Uterus (tissue), 4 donors: ENCODE data around the gene VWA7. TPM values are rescaled to one million over a fixed set of nuclear protein-coding genes. Genes with fewer than 3 reads are reported as not detected.

Experiments used
- DNase-seq, 2 donors: peaks; one replicate each; pipeline ENCODE4 v3.0.0-alpha.2; 2019 to 2020
- H3K27ac ChIP-seq, 2 donors: fragments of 200-600 bp; sonication (generic); 1 replicate in 1 of 2; 2 replicates in 1 of 2; pipeline ENCODE4 v1.5.1; 2016 to 2018
- H3K27me3 ChIP-seq, 2 donors: fragments of 200-600 bp; sonication (generic); one replicate each; pipeline ENCODE4 v1.5.1; 2018 to 2019; ENCODE audit warnings: control low read depth in 1 of 2
- H3K36me3 ChIP-seq, 2 donors: fragments of 200-600 bp; sonication (generic); one replicate each; pipeline ENCODE4 v1.5.1; 2019; ENCODE audit warnings: control low read depth in 1 of 2
- H3K4me1 ChIP-seq, 2 donors: fragments of 200-600 bp; sonication (generic); one replicate each; pipeline ENCODE4 v1.5.1; 2018 to 2019; ENCODE audit warnings: control low read depth in 1 of 2
- H3K4me3 ChIP-seq, 2 donors: fragments of 200-600 bp; sonication (generic); 1 replicate in 1 of 2; 2 replicates in 1 of 2; pipeline ENCODE4 v1.5.1; 2018 to 2019; ENCODE audit warnings: mild to moderate bottlenecking in 1 of 2
- H3K9me3 ChIP-seq, 2 donors: fragments of 200-600 bp; sonication (generic); one replicate each; pipeline ENCODE4 v1.5.1; 2019; ENCODE audit warnings: control low read depth in 1 of 2
- POLR2A ChIP-seq, 2 donors: fragments of 450-650 bp; IDR thresholded peaks; one replicate each; pipeline ENCODE4 v1.6.1; 2016; ENCODE audit warnings: antibody characterized with exemption in 2 of 2, mild to moderate bottlenecking in 1 of 2, moderate library complexity in 1 of 2
- intact Hi-C: fragments of 100-400 bp; cut with DNase I; formaldehyde crosslinking; loops from one replicate; pipeline ENCODE4 v1.15.1; 2023; ENCODE audit warnings: low total_unique reads
- small RNA-seq: library from RNA; depleted of rRNA; stranded (forward); fragments of <200 nt; gene quantifications from one replicate; pipeline ENCODE3, GENCODE V24; 2016
- total RNA-seq, 4 donors: library from RNA; depleted of rRNA in 3 of 4; stranded (reverse); fragments of >200 nt in 3 of 4; gene quantifications; one replicate each; pipeline versions ENCODE4 v1.1.0 to v1.2.4, GENCODE V29; 2014 to 2023
- TF ChIP-seq, protein P1 (sequence below), 4 experiments: fragments of 200-600 bp in 2 of 4; fragments of 450-650 bp in 2 of 4; sonication (generic) in 2 of 4; IDR thresholded peaks; one replicate each; pipeline ENCODE4 v1.5.1; 2016 to 2019; ENCODE audit warnings: antibody characterized with exemption in 4 of 4, mild to moderate bottlenecking in 2 of 4, moderate library complexity in 1 of 4
- donor health status: DM: yes; HTN: yes; CAD: no.

VWA7 gene
- total RNA-seq, 4 donors from 2014 or later, result 0.88 to 24.1 (median 3.1) TPM

DNA sequence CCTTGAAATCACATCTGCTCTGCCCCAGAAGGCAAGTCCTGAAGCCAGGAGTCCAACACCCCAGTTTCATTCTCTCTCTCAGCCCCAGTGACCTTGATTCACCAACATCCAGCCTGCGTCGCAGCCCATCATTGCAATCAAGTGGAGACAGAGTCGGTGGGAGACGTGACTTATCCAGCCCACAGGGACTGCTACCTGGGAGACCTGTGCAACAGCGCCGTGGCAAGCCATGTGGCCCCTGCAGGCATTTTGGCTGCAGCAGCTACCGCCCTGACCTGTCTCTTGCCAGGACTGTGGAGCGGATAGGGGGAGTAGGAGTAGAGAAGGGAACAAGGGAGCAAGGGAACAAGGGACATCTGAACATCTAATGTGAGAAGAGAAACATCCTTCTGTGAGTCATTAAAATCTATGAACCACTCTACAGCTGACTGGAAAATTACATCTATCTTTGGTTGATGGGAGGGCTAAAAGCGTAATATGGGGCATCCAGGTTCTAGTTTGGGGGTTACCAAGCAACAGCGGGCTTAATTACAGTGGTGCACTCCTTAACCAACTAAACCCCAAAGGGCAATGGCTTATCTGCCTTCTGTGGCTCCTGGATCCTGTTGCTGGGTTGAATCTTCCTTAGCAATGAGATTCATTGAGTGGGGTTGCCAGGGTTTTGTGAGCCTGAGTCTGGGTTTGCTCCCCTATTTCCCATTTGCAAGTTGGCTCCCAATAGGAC is 59.5 kb downstream of the VWA7 start:
- no peak for DNase-seq
- Histone ChIP-seq H3K4me1 (no peaks in the 10 kb centered on the region), H3K4me3 (no peak overlapping the region), H3K36me3 (no peaks in the 10 kb centered on the region), H3K27me3 (no peaks in the 10 kb centered on the region), H3K9me3 (no peaks in the 10 kb centered on the region), H3K27ac (no peak overlapping the region)
- TF ChIP-seq POLR2A (IDR thresholded peaks at IDR 0.05), result no peak
- TF ChIP-seq, protein P1, sequence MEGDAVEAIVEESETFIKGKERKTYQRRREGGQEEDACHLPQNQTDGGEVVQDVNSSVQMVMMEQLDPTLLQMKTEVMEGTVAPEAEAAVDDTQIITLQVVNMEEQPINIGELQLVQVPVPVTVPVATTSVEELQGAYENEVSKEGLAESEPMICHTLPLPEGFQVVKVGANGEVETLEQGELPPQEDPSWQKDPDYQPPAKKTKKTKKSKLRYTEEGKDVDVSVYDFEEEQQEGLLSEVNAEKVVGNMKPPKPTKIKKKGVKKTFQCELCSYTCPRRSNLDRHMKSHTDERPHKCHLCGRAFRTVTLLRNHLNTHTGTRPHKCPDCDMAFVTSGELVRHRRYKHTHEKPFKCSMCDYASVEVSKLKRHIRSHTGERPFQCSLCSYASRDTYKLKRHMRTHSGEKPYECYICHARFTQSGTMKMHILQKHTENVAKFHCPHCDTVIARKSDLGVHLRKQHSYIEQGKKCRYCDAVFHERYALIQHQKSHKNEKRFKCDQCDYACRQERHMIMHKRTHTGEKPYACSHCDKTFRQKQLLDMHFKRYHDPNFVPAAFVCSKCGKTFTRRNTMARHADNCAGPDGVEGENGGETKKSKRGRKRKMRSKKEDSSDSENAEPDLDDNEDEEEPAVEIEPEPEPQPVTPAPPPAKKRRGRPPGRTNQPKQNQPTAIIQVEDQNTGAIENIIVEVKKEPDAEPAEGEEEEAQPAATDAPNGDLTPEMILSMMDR (IDR thresholded peaks at IDR 0.05), result no peak
- intact Hi-C loops, result no loop called here

Small RNAs within 50 kb of the gene (small RNA-seq; reads per million reads assigned to genes)
- gene MSH5-SAPCD1, result not detected
- not detected for gene RF00019
- gene RNU6-850P, result not detected
- not detected for gene SAPCD1

Other genes with a start within 250 kb of the VWA7 start
- not detected for gene MCCD1, start 248.4 kb downstream of the VWA7 start, total RNA-seq
- gene DDX39B, start 235.3 kb downstream of the VWA7 start, total RNA-seq, result 100 to 1,000 TPM; 119 to 429 (median 282) TPM
- 1 to 10 TPM in 2 of 4 donors, not detected in 2; 1.2 to 1.6 TPM for gene ATP6V1G2, start 230.7 kb downstream of the VWA7 start, total RNA-seq
- 10 to 100 TPM; 19.7 to 38.5 (median 20.8) TPM for gene NFKBIL1, start 229.7 kb downstream of the VWA7 start, total RNA-seq
- gene LTA, start 205.0 kb downstream of the VWA7 start, total RNA-seq, result under 1 TPM in 1 of 4 donors, not detected in 3; 0.30 TPM
- 1 to 10 TPM in 1 of 4 donors, not detected in 3; 1.3 TPM for gene TNF, start 201.8 kb downstream of the VWA7 start, total RNA-seq
- 1 to 10 TPM in 1 of 4 donors, not detected in 3; 1.5 TPM for gene LTB, start 194.9 kb downstream of the VWA7 start, total RNA-seq
- gene LST1, start 191.1 kb downstream of the VWA7 start, total RNA-seq, result 100 to 1,000 TPM in 1 of 4 donors, 1 to 10 TPM in 2, not detected in 1; 2.6 to 229 (median 3.2) TPM
- gene NCR3, start 184.3 kb downstream of the VWA7 start, total RNA-seq, result not detected
- gene AIF1, start 162.1 kb downstream of the VWA7 start, total RNA-seq, result 10 to 100 TPM in 2 of 4 donors, 1 to 10 TPM in 2; 1.5 to 25.6 (median 14.5) TPM
- 100 to 1,000 TPM in 1 of 4 donors, 10 to 100 TPM in 3; 35.4 to 218 (median 48.0) TPM for gene PRRC2A, start 156.6 kb downstream of the VWA7 start, total RNA-seq
- 100 to 1,000 TPM in 3 of 4 donors, 10 to 100 TPM in 1; 92.2 to 233 (median 139) TPM for gene BAG6, start 124.7 kb downstream of the VWA7 start, total RNA-seq
- 1 to 10 TPM in 3 of 4 donors, not detected in 1; 1.9 to 2.9 (median 2.6) TPM for gene APOM, start 121.4 kb downstream of the VWA7 start, total RNA-seq
- gene C6orf47, start 116.5 kb downstream of the VWA7 start, total RNA-seq, result 10 to 100 TPM in 3 of 4 donors, 1 to 10 TPM in 1; 6.2 to 31.9 (median 24.6) TPM
- gene GPANK1, start 112.3 kb downstream of the VWA7 start, total RNA-seq, result 10 to 100 TPM in 3 of 4 donors, 1 to 10 TPM in 1; 5.1 to 25.6 (median 15.4) TPM
- gene CSNK2B, start 111.2 kb downstream of the VWA7 start, total RNA-seq, result 100 to 1,000 TPM in 3 of 4 donors, 10 to 100 TPM in 1; 67.5 to 157 (median 107) TPM
- gene LY6G5B, start 107.4 kb downstream of the VWA7 start, total RNA-seq, result 10 to 100 TPM in 1 of 4 donors, 1 to 10 TPM in 3; 1.0 to 27.4 (median 4.3) TPM
- 1 to 10 TPM in 3 of 4 donors, not detected in 1; 1.0 to 4.4 (median 3.8) TPM for gene LY6G5C, start 96.3 kb downstream of the VWA7 start, total RNA-seq
- gene ABHD16A, start 74.0 kb downstream of the VWA7 start, total RNA-seq, result 10 to 100 TPM; 25.9 to 50.9 (median 37.9) TPM
- not detected for gene LY6G6F, start 70.5 kb downstream of the VWA7 start, total RNA-seq
- gene LY6G6D, start 62.0 kb downstream of the VWA7 start, total RNA-seq, result 1 to 10 TPM in 1 of 4 donors, not detected in 3; 2.0 TPM
- 1 to 10 TPM in 1 of 4 donors, not detected in 3; 1.4 TPM for gene LY6G6C, start 55.6 kb downstream of the VWA7 start, total RNA-seq
- gene MPIG6B, start 54.0 kb downstream of the VWA7 start, total RNA-seq, result under 1 TPM in 1 of 4 donors, not detected in 3; 0.49 TPM
- 100 to 1,000 TPM in 3 of 4 donors, 10 to 100 TPM in 1; 97.6 to 240 (median 158) TPM for gene DDAH2, start 48.0 kb downstream of the VWA7 start, total RNA-seq
- 100 to 1,000 TPM; 173 to 328 (median 216) TPM for gene CLIC1, start 40.8 kb downstream of the VWA7 start, total RNA-seq
- gene MSH5, start 37.3 kb downstream of the VWA7 start, total RNA-seq, result 10 to 100 TPM in 3 of 4 donors, not detected in 1; 16.7 to 41.5 (median 22.1) TPM
- 1 to 10 TPM in 2 of 4 donors, not detected in 2; 1.7 to 4.4 TPM for gene SAPCD1, start 14.7 kb downstream of the VWA7 start, total RNA-seq
- gene VARS1, start 18.4 kb upstream of the VWA7 start, total RNA-seq, result 100 to 1,000 TPM in 1 of 4 donors, 10 to 100 TPM in 3; 35.6 to 118 (median 53.4) TPM
- 100 to 1,000 TPM in 1 of 4 donors, 10 to 100 TPM in 3; 37.1 to 119 (median 58.7) TPM for gene LSM2, start 29.6 kb upstream of the VWA7 start, total RNA-seq
- 1 to 10 TPM in 3 of 4 donors, under 1 TPM in 1; 0.59 to 4.6 (median 2.3) TPM for gene HSPA1L, start 38.0 kb upstream of the VWA7 start, total RNA-seq
- 100 to 1,000 TPM in 3 of 4 donors, 10 to 100 TPM in 1; 98.8 to 261 (median 170) TPM for gene HSPA1A, start 38.2 kb upstream of the VWA7 start, total RNA-seq
- gene HSPA1B, start 50.4 kb upstream of the VWA7 start, total RNA-seq, result 100 to 1,000 TPM in 2 of 4 donors, 10 to 100 TPM in 2; 40.3 to 268 (median 152) TPM
- gene NEU1, start 85.5 kb upstream of the VWA7 start, total RNA-seq, result 10 to 100 TPM; 20.5 to 28.4 (median 23.4) TPM
- 10 to 100 TPM in 1 of 4 donors, 1 to 10 TPM in 3; 5.0 to 46.1 (median 5.8) TPM for gene SLC44A4, start 101.7 kb upstream of the VWA7 start, total RNA-seq
- gene EHMT2, start 120.4 kb upstream of the VWA7 start, total RNA-seq, result 10 to 100 TPM; 13.8 to 72.4 (median 66.2) TPM
- gene ZBTB12, start 124.8 kb upstream of the VWA7 start, total RNA-seq, result 10 to 100 TPM in 2 of 4 donors, 1 to 10 TPM in 1, not detected in 1; 2.4 to 15.3 (median 11.0) TPM
- gene C2, start 150.4 kb upstream of the VWA7 start, total RNA-seq, result 10 to 100 TPM in 1 of 4 donors, 1 to 10 TPM in 3; 4.1 to 24.8 (median 4.6) TPM
- gene CFB, start 168.8 kb upstream of the VWA7 start, total RNA-seq, result 10 to 100 TPM in 2 of 4 donors, 1 to 10 TPM in 1, not detected in 1; 6.2 to 32.6 (median 31.5) TPM
- gene NELFE, start 181.6 kb upstream of the VWA7 start, total RNA-seq, result 10 to 100 TPM; 30.3 to 73.0 (median 51.4) TPM
- gene SKIC2, start 181.8 kb upstream of the VWA7 start, total RNA-seq, result 10 to 100 TPM; 11.5 to 58.8 (median 35.6) TPM
- gene DXO, start 194.8 kb upstream of the VWA7 start, total RNA-seq, result 10 to 100 TPM in 3 of 4 donors, 1 to 10 TPM in 1; 10.0 to 36.6 (median 14.7) TPM
- gene C4A, start 204.7 kb upstream of the VWA7 start, total RNA-seq, result 100 to 1,000 TPM in 1 of 4 donors, 10 to 100 TPM in 2, 1 to 10 TPM in 1; 3.8 to 100 (median 32.3) TPM
- gene C4B, start 237.5 kb upstream of the VWA7 start, total RNA-seq, result 10 to 100 TPM; 12.4 to 97.5 (median 46.3) TPM